Retinal pigment epithelial cell (primary cell): ENCODE measurements around the gene RALA.
"Not testable (repeated sequence)": the region's sequence is repeated elsewhere in the genome, so short reads cannot be mapped to it uniquely, and the experiment has no call there.

Experiments used
- DNase-seq: peaks from one replicate; pipeline ENCODE4 v3.0.0-alpha.2; 2010; ENCODE audit warnings: low read depth
- H3K4me3 ChIP-seq: 2 replicates; pipeline ENCODE4 v1.5.1; 2011; ENCODE audit warnings: mild to moderate bottlenecking, low read length, control low read depth, moderate library complexity
- CTCF ChIP-seq: conservative IDR thresholded peaks from 2 replicates; pipeline ENCODE4 v1.5.1; 2011; ENCODE audit warnings: low read depth, low read length, control low read depth, inconsistent platforms

RALA gene

GRCh38 chr7:39681887-39682441 lies 58.6 kb downstream of the RALA start:
- DNase-seq: no peak
- TF ChIP-seq CTCF: no peak
- H3K4me3 ChIP-seq: no peak overlapping the region

DNA sequence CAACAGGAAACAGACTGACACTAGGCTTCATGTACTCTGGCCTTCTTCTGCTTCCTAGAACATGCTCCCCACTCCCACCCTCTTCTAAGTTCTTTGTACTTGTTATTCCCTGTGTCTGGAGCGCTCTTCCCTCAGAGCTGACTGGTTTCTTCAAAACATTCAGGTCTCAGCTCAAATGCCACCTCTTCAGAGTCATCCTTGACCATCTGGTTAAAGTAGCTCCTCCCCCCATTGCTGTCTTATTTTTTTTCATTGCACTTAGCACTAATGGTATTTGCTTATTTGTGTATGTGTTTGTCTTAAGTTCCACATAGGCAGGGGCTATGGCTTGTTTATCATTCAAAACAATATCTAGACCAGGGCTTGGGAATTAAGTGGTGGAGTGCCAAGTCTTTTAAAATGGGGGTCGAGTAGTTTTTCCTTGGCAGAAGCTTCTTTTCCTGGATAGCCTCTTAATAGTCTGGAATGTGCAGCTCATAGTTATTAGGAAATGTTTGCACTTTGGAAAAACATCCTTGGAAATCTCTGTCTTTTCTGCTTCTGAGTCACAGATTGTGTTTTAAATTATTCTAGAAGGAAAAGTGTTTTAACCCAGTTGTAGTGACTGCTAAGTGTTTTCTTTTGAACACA lies 60.0 kb downstream of the RALA start:
- no peak for TF ChIP-seq CTCF
- no peak overlapping the region for H3K4me3 ChIP-seq
- DNase-seq: no peak

DNA sequence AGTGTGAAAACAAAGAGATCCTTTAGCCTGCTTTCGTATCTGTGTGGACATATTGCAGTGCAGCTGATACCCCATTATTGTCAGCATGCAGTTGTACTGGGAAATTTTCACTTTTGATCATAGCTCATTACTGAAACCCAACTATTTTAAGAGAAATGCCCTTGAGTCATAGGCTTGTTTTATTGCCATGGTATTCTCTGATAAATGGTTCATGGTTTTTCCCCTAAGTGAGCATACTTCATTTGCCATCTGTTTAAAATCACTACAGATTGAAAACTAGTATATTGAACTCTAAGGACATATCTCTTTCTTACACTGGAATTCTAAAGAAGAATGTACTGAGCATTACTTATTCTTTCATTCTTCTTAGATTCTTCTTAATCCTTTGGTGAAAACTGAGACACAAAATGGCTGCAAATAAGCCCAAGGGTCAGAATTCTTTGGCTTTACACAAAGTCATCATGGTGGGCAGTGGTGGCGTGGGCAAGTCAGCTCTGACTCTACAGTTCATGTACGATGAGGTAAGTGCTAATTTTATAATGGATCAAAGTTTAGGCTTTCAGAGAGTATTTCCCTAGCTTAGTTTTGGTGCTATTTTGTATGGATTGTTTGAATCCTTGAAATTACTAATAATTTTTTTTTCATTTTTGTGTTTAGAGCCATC lies 63.0 kb downstream of the RALA start:
- TF ChIP-seq CTCF: no peak
- no peak for DNase-seq
- no peak overlapping the region for H3K4me3 ChIP-seq

GRCh38 chr7:39688611-39689480 lies 65.5 kb downstream of the RALA start:
- DNase-seq: no peak
- no peak for TF ChIP-seq CTCF
- no peak overlapping the region for H3K4me3 ChIP-seq

- H3K4me3 ChIP-seq: no peak overlapping the region
- no peak for TF ChIP-seq CTCF
- DNase-seq: no peak
Measured at GRCh38 chr7:39691821-39692220, 68.4 kb downstream of the RALA start.

- not testable (repeated sequence) for DNase-seq, H3K4me3 ChIP-seq
Measured at GRCh38 chr7:39693086-39693485, 69.7 kb downstream of the RALA start.

DNA sequence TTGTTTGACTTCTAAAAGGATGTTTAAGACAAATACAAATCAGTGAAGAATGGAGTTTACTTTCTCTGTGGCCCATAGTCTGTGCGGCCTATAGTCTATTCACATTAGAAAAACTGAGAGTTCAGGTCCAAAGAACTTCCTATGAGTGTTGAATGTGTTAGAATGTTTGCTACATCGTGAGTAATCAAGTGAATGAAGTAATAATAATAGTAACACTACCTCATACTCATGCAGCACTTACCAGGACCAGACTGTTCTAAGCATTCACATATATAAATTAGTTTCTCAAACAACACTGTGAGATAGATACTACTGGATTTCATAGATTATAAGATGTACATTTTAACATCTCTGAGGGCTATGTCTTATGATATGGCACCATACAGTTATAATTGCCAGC lies 70.4 kb downstream of the RALA start:
- DNase-seq: no peak
- no peak overlapping the region for H3K4me3 ChIP-seq
- no peak for TF ChIP-seq CTCF
